Osteoblast (primary cell): ENCODE data around the gene KIF7. TPM values are rescaled to one million over a fixed set of nuclear protein-coding genes. Genes with fewer than 3 reads are reported as not detected.

Experiments used
- DNase-seq: peaks from one replicate; pipeline ENCODE4 v3.0.0; 2011; ENCODE audit warnings: low spot score, mixed read lengths; ENCODE audit not compliant: insufficient read length; ENCODE audit errors: missing footprints
- H2AFZ ChIP-seq: 2 replicates; pipeline ENCODE4 v1.6.0; 2011; ENCODE audit warnings: mild to moderate bottlenecking, low read length
- H3K27ac ChIP-seq: 2 replicates; pipeline ENCODE4 v1.5.1; 2011; ENCODE audit warnings: mild to moderate bottlenecking, low read depth, low read length, moderate library complexity
- H3K27me3 ChIP-seq: 2 replicates; pipeline ENCODE4 v1.6.0; 2012; ENCODE audit warnings: mild to moderate bottlenecking, control low read depth, inconsistent platforms, low read length, moderate library complexity; ENCODE audit not compliant: insufficient read depth
- H3K36me3 ChIP-seq: 2 replicates; pipeline ENCODE4 v1.5.1; 2011; ENCODE audit warnings: mild to moderate bottlenecking, low read length, control low read depth, moderate library complexity; ENCODE audit not compliant: insufficient read depth
- H3K4me1 ChIP-seq: 2 replicates; pipeline ENCODE4 v1.5.1; 2011; ENCODE audit warnings: mild to moderate bottlenecking, low read length, control low read depth, moderate library complexity; ENCODE audit not compliant: insufficient read depth
- H3K4me2 ChIP-seq: 2 replicates; pipeline ENCODE4 v1.6.0; 2011; ENCODE audit warnings: mild to moderate bottlenecking, low read length; ENCODE audit not compliant: insufficient read depth
- H3K4me3 ChIP-seq: fragments of 200-600 bp; sonication (generic); 3 replicates; pipeline ENCODE4 v1.5.1; 2012; ENCODE audit warnings: mild to moderate bottlenecking, low read length, inconsistent platforms; ENCODE audit not compliant: insufficient read depth
- H3K79me2 ChIP-seq: 2 replicates; pipeline ENCODE4 v1.6.0; 2012; ENCODE audit warnings: mild to moderate bottlenecking, low read length, control low read depth, inconsistent platforms; ENCODE audit not compliant: insufficient read depth
- H3K9me3 ChIP-seq: 2 replicates; pipeline ENCODE4 v1.5.1; 2011; ENCODE audit warnings: low read depth, low read length, control low read depth
- H4K20me1 ChIP-seq: 2 replicates; pipeline ENCODE4 v1.6.0; 2012; ENCODE audit warnings: mild to moderate bottlenecking, low read length, control low read depth; ENCODE audit not compliant: insufficient read depth
- CTCF ChIP-seq: IDR thresholded peaks from 2 replicates; pipeline ENCODE4 v1.5.1; 2011; ENCODE audit warnings: mild to moderate bottlenecking, low read depth, low read length, moderate library complexity; ENCODE audit errors: extremely low read depth
- total RNA-seq: library from RNA; depleted of rRNA; stranded (reverse); fragments of >200 nt; gene quantifications from 2 replicates; pipeline ENCODE4 v1.2.3, GENCODE V29; 2012

KIF7 gene
- 10.6 and 12.3 TPM in 2 replicates for total RNA-seq

GRCh38 chr15:89654847-89655805, at the start of gene KIF7:
Gene KIF7, minus strand, starts transcription at chr15:89655467. Its CDS starts 2,537 bp downstream, at chr15:89652930.
- no peak for TF ChIP-seq CTCF
- peak within 1 kb of the TSS; percentile 84 for H2AFZ ChIP-seq
- peak within 1 kb of the TSS; percentile 97 for H3K4me2 ChIP-seq
- no peaks in the 10 kb centered on the region for H3K9me3 ChIP-seq
- H3K27ac ChIP-seq = peak within 1 kb of the TSS; percentile 54
- H3K79me2 ChIP-seq = peaks cover 31% of the 10 kb centered on the region
- H3K4me3 ChIP-seq = peak within 1 kb of the TSS; percentile 80
- no peaks in the 10 kb centered on the region for H3K27me3 ChIP-seq
- DNase-seq = peak; percentile 98
- H4K20me1 ChIP-seq = peaks cover 19% of the 10 kb centered on the region
- H3K4me1 ChIP-seq = peaks cover 17% of the 10 kb centered on the region
- H3K36me3 ChIP-seq = peaks cover 18% of the 10 kb centered on the region

DNA sequence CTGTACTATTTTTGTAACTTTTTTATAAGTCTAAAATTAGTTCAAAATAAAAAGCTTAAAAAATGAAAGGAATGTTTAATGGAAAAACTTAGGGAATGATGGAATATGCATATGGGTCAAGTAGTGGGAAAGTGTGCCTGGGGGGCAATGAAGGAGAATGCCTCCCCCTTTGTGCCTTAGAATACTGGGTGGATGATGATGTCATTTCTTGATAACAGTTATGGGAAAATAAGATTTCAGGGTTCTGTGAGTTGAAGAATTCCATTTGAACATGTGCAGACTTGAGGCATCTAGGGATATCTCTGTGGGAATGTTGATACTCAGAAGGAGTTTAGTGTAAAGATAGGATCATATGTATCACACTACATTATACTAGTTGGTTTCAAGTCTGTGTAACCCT, 49.1 kb upstream of the KIF7 start:
- Histone ChIP-seq H3K27me3 (peaks cover 14% of the 10 kb centered on the region), H3K36me3 (no peaks in the 10 kb centered on the region), H2AFZ (no peak overlapping the region), H3K79me2 (no peaks in the 10 kb centered on the region), H4K20me1 (no peaks in the 10 kb centered on the region), H3K9me3 (no peaks in the 10 kb centered on the region), H3K27ac (no peak overlapping the region), H3K4me1 (peaks cover 6% of the 10 kb centered on the region), H3K4me2 (no peak overlapping the region), H3K4me3 (no peak overlapping the region)
- no peak for TF ChIP-seq CTCF
- no peak for DNase-seq

GRCh38 chr15:89695198-89695597, 39.9 kb upstream of the KIF7 start:
- Histone ChIP-seq H2AFZ (no peak overlapping the region), H3K4me2 (no peak overlapping the region), H3K4me1 (no peaks in the 10 kb centered on the region), H4K20me1 (no peaks in the 10 kb centered on the region), H3K36me3 (no peaks in the 10 kb centered on the region), H3K27me3 (peaks cover 11% of the 10 kb centered on the region), H3K79me2 (no peaks in the 10 kb centered on the region), H3K27ac (no peak overlapping the region), H3K9me3 (no peaks in the 10 kb centered on the region), H3K4me3 (no peak overlapping the region)
- no peak for TF ChIP-seq CTCF
- DNase-seq = no peak

DNA sequence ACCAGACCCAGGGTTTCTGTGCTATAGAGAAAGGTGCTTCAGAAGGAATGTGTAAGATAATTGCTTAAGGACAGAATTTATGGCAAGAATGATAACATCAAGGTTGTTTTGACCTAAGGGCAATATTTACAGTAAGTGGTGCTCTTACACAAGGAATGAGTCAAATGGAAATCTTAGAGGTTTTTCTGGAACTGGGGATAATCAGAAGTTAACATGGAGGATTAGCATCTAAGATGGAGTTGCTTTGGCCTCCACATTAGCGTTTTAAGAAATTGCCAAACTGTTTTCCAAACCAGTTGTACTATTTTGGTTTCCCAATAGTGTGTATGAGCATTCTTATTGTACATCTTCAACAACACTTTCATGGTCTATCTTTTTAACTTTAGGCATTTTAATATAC, 38.4 kb upstream of the KIF7 start:
- Histone ChIP-seq H3K27ac (no peak overlapping the region), H3K79me2 (no peaks in the 10 kb centered on the region), H3K4me3 (no peak overlapping the region), H3K4me1 (no peaks in the 10 kb centered on the region), H4K20me1 (no peaks in the 10 kb centered on the region), H2AFZ (no peak overlapping the region), H3K36me3 (no peaks in the 10 kb centered on the region), H3K4me2 (no peak overlapping the region), H3K27me3 (peaks cover 6% of the 10 kb centered on the region), H3K9me3 (no peaks in the 10 kb centered on the region)
- no peak for DNase-seq
- TF ChIP-seq CTCF = no peak
